ENCODE results near the gene YPEL3.

DNA sequence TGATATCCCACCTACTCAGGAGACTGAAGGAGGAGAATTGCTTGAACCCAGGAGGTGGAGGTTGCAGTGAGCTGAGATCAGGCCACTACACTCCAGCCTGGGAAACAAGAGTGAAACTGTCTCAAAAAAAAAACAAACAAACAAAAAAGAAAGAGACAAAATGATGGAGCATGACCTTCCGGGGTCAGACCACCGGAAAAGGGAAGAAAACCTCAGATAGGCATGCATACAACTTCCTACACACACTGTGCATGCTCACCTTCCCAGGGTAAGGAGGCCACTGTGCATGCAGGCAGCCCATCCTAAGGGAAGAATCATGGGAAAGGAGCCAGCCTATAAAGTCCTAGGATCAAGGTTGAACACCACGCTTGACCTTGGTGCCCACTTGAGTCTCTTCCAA lies 36.6 kb upstream of the YPEL3 start:
- TF ChIP-seq POLR2A (IDR thresholded peaks at IDR 0.05; ENCODE audit: low read depth, low read length) (no peak), EZH2 (IDR thresholded peaks at IDR 0.05; ENCODE audit: borderline replicate concordance, low read depth, low read length, severe bottlenecking) (no peak), JUN (IDR thresholded peaks at IDR 0.05; ENCODE audit: borderline replicate concordance, insufficient read depth, insufficient read length, low read depth) (no peak), POLR2AphosphoS5 (IDR thresholded peaks at IDR 0.05; ENCODE audit: insufficient read depth, low read depth, low read length) (no peak), GATA2 (IDR thresholded peaks at IDR 0.05; ENCODE audit: insufficient read depth, insufficient read length, low read depth, low read length) (no peak)
- TF ChIP-seq, protein P1, sequence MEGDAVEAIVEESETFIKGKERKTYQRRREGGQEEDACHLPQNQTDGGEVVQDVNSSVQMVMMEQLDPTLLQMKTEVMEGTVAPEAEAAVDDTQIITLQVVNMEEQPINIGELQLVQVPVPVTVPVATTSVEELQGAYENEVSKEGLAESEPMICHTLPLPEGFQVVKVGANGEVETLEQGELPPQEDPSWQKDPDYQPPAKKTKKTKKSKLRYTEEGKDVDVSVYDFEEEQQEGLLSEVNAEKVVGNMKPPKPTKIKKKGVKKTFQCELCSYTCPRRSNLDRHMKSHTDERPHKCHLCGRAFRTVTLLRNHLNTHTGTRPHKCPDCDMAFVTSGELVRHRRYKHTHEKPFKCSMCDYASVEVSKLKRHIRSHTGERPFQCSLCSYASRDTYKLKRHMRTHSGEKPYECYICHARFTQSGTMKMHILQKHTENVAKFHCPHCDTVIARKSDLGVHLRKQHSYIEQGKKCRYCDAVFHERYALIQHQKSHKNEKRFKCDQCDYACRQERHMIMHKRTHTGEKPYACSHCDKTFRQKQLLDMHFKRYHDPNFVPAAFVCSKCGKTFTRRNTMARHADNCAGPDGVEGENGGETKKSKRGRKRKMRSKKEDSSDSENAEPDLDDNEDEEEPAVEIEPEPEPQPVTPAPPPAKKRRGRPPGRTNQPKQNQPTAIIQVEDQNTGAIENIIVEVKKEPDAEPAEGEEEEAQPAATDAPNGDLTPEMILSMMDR (IDR thresholded peaks at IDR 0.05; ENCODE audit: extremely low read depth in 1 of 2, insufficient read depth in 1 of 2, low read depth in 1 of 2, low read length in 2 of 2), result no peak

Measured in endothelial cell of umbilical vein (primary cell).